DND-41 (cell line): ENCODE results near the gene NFIA.

ENCODE experiments used
- ATAC-seq: fragments of 200-7000 bp; cut with Tn5 transposase; 3 replicates; pipeline ENCODE4 v1.9.1; 2021; ENCODE audit warnings: low read depth; ENCODE audit not compliant: insufficient read depth
- DNase-seq: peaks from one replicate; pipeline ENCODE4 v3.0.0-alpha.2; 2020
- H2AFZ ChIP-seq: 2 replicates; pipeline ENCODE4 v1.6.0; 2012; ENCODE audit warnings: low read depth, low read length
- H3K27ac ChIP-seq: 2 replicates; pipeline ENCODE4 v1.5.1; 2012; ENCODE audit warnings: low read length, inconsistent platforms
- H3K27me3 ChIP-seq: fragments of 200-600 bp; sonication (generic); 2 replicates; pipeline ENCODE4 v1.6.0; 2012; ENCODE audit warnings: low read length, mild to moderate bottlenecking, inconsistent platforms; ENCODE audit not compliant: insufficient read depth, poor library complexity
- H3K36me3 ChIP-seq: 2 replicates; pipeline ENCODE4 v1.5.1; 2012; ENCODE audit warnings: low read length, inconsistent platforms; ENCODE audit not compliant: insufficient read depth
- H3K4me1 ChIP-seq: 2 replicates; pipeline ENCODE4 v1.5.1; 2012; ENCODE audit warnings: mild to moderate bottlenecking, low read length; ENCODE audit not compliant: insufficient read depth
- H3K4me2 ChIP-seq: 2 replicates; pipeline ENCODE4 v1.6.0; 2012; ENCODE audit warnings: mild to moderate bottlenecking, moderate library complexity, low read length, inconsistent platforms; ENCODE audit not compliant: insufficient read depth
- H3K4me3 ChIP-seq, 2 experiments: fragments of 200-600 bp in 1 of 2; shearing (Covaris generic) in 1 of 2; 2 replicates each; pipeline ENCODE4 v1.5.1; 2012 to 2016; ENCODE audit warnings: inconsistent platforms in 2 of 2, low read length in 2 of 2, mild to moderate bottlenecking in 2 of 2, low read depth in 1 of 2, moderate library complexity in 1 of 2
- H3K79me2 ChIP-seq: 2 replicates; pipeline ENCODE4 v1.6.0; 2012; ENCODE audit warnings: low read length, inconsistent platforms; ENCODE audit not compliant: insufficient read depth
- H3K9ac ChIP-seq: 2 replicates; pipeline ENCODE4 v1.6.0; 2012; ENCODE audit warnings: low read depth, mild to moderate bottlenecking, inconsistent platforms, low read length, moderate library complexity
- H3K9me3 ChIP-seq: 2 replicates; pipeline ENCODE4 v1.5.1; 2012; ENCODE audit warnings: low read length, moderate library complexity, mild to moderate bottlenecking, inconsistent platforms; ENCODE audit not compliant: insufficient read depth, severe bottlenecking
- H4K20me1 ChIP-seq: 2 replicates; pipeline ENCODE4 v1.6.0; 2012; ENCODE audit warnings: low read length; ENCODE audit not compliant: insufficient read depth
- EZH2 ChIP-seq: IDR thresholded peaks from 3 replicates; pipeline ENCODE4 v1.6.1; 2012; ENCODE audit warnings: borderline replicate concordance, low read depth, mild to moderate bottlenecking, moderate library complexity, low read length, inconsistent platforms; ENCODE audit not compliant: severe bottlenecking
- TF ChIP-seq, protein P1 (sequence below): IDR thresholded peaks from 2 replicates; pipeline ENCODE4 v1.5.1; 2012; ENCODE audit warnings: borderline replicate concordance, low read length, moderate library complexity, mild to moderate bottlenecking; ENCODE audit not compliant: poor library complexity, severe bottlenecking; ENCODE audit errors: extremely low read depth

The NFIA gene

DNA sequence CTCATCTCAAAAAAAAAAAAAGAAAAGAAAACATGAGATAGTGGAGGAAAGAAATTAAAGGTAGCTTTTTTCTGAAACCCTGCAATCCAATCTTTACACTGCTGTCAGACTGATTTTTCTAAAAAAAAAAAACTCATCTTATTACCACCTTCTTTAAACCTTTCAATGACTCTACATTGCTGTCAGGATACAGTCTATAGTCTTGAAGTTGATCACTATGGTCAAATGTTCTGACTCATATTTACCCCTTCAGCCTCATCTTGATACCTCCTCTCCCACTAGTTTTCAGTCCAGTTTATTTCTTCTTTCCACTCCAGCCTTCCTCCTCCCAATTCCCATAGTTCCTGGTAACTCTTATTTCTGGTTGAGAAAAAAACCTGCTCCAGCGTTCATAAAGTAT lies 17.7 kb upstream of the NFIA start:
- H3K27me3 ChIP-seq, result no peaks in the 10 kb centered on the region
- no peaks in the 10 kb centered on the region for H3K4me1 ChIP-seq
- H3K27ac ChIP-seq, result no peak overlapping the region
- no peak for TF ChIP-seq EZH2
- TF ChIP-seq, protein P1, sequence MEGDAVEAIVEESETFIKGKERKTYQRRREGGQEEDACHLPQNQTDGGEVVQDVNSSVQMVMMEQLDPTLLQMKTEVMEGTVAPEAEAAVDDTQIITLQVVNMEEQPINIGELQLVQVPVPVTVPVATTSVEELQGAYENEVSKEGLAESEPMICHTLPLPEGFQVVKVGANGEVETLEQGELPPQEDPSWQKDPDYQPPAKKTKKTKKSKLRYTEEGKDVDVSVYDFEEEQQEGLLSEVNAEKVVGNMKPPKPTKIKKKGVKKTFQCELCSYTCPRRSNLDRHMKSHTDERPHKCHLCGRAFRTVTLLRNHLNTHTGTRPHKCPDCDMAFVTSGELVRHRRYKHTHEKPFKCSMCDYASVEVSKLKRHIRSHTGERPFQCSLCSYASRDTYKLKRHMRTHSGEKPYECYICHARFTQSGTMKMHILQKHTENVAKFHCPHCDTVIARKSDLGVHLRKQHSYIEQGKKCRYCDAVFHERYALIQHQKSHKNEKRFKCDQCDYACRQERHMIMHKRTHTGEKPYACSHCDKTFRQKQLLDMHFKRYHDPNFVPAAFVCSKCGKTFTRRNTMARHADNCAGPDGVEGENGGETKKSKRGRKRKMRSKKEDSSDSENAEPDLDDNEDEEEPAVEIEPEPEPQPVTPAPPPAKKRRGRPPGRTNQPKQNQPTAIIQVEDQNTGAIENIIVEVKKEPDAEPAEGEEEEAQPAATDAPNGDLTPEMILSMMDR, result no peak
- H3K9me3 ChIP-seq, result no peaks in the 10 kb centered on the region
- no peak overlapping the region for H3K9ac ChIP-seq
- H2AFZ ChIP-seq, result no peak overlapping the region
- no peaks in the 10 kb centered on the region for H3K79me2 ChIP-seq
- H3K36me3 ChIP-seq, result no peaks in the 10 kb centered on the region
- no peak overlapping the region for H3K4me2 ChIP-seq
- no peak for DNase-seq
- H3K4me3 ChIP-seq, result no peak overlapping the region
- no peaks in the 10 kb centered on the region for H4K20me1 ChIP-seq
- ATAC-seq, result no peak

DNA sequence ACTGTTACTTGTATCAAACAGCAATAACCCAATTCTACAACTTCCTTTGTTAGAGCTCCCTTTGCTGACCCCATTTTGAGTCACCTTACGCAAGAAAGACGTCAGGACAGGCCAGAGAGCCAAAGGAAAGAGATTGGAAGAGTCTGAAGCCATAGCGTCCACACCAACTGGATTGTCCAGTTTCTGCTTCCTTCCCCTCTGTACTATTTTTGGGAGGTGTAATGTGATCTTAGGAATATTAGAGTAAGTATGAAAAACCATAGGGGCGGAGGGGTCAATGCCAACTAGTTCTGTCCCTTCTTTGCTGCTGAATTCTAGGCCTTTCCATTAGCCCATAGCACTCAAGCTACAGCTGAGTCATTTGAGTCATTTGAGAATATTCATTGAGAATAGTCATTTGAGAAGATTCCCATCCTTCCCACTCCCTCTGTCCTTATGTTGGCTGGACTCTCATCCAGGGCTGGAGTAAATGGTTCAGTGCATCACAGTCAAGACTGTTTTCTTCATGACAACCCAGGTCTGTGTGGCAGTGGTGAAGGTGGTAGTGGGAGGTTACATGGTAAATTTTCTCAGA lies 14.8 kb upstream of the NFIA start:
- no peak for ATAC-seq

DNA sequence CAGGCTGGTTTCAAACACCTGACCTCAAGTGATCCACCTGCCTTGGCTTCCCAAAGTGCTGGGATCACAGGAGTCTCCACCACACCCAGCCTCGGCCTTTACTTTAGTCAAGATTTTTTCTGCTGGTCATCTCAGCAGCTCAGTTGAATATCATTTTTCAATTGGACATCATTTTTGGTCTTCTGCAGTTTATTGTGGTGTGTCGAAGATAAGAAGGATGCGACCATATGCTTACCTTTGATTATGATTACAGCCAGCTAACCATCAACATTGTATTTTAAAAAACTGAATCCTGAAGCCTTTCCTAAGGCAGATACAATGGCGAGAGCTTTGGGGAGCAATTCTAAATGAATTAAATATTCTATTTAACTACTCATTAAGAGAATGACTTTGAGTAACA lies 12.3 kb upstream of the NFIA start:
- no peaks in the 10 kb centered on the region for H3K4me1 ChIP-seq
- no peak for TF ChIP-seq EZH2
- TF ChIP-seq, protein P1, result no peak
- no peak overlapping the region for H3K9ac ChIP-seq
- DNase-seq, result no peak
- H2AFZ ChIP-seq, result no peak overlapping the region
- H3K4me2 ChIP-seq, result no peak overlapping the region
- H3K4me3 ChIP-seq, result no peak overlapping the region
- ATAC-seq, result no peak
- no peaks in the 10 kb centered on the region for H3K79me2 ChIP-seq
- no peak overlapping the region for H3K27ac ChIP-seq
- no peaks in the 10 kb centered on the region for H3K9me3 ChIP-seq
- H4K20me1 ChIP-seq, result no peaks in the 10 kb centered on the region
- no peaks in the 10 kb centered on the region for H3K27me3 ChIP-seq
- H3K36me3 ChIP-seq, result no peaks in the 10 kb centered on the region

More for the DNA sequence above, 14.8 kb upstream of the NFIA start:
- Histone ChIP-seq H3K9me3 (no peaks in the 10 kb centered on the region), H3K36me3 (no peaks in the 10 kb centered on the region), H3K9ac (no peak overlapping the region), H2AFZ (no peak overlapping the region), H3K79me2 (no peaks in the 10 kb centered on the region), H3K4me1 (no peaks in the 10 kb centered on the region), H3K27me3 (no peaks in the 10 kb centered on the region), H4K20me1 (no peaks in the 10 kb centered on the region), H3K4me3 (no peak overlapping the region), H3K27ac (no peak overlapping the region), H3K4me2 (no peak overlapping the region)
- TF ChIP-seq, protein P1, result no peak
- no peak for TF ChIP-seq EZH2
- no peak for DNase-seq
